Hematopoietic multipotent progenitor cell treated with erythropoietin and hydrocortisone succinate and interleukin-3 and kit ligand, for 6 days (in vitro differentiated cells): ENCODE results near the gene TAC3.
"Not testable (repeated sequence)": the region's sequence is repeated elsewhere in the genome, so short reads cannot be mapped to it uniquely, and the experiment has no call there.

Source experiments
- DNase-seq: peaks from one replicate; pipeline ENCODE4 v3.0.0-alpha.2; 2015

The TAC3 gene

DNA sequence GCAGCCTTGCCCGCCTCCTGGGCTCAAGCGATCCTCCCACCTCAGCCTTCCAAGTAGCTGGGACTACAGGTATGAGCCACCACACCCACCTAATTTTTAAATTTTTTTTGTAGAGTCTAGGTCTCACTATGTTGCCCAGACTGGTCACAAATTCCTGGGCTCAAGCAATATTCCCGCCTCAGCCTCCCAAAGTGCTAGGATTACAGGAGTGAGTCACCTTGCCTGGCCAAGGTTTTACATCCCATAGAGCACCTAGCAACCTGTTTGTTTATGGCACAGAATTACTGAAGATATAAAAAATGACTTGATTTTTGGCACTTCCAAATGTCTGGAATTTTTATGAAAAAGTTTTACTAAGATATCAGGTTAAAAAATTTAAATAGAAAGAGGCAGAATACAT lies 17.1 kb upstream of the TAC3 start:
- DNase-seq, result no peak

DNA sequence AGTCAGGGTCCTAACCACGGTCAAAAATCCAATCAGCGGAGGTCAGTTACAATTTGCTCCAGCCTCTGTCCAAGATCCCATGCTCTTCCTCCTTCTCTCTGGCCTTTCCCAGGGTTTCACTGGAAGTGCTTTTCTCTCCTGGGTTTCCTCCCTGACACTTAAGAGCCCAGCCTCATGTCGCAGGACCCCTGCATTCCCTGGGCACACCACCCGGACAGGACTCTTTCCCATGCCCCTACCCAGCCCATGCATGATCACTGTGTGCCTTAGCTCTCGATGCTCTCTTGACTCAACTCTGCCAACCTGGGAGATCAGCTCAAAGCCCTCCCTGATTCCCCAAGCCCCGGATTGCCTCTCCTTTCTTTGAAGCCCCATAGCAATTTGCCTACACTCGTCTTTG lies 15.5 kb upstream of the TAC3 start:
- DNase-seq, result no peak

DNA sequence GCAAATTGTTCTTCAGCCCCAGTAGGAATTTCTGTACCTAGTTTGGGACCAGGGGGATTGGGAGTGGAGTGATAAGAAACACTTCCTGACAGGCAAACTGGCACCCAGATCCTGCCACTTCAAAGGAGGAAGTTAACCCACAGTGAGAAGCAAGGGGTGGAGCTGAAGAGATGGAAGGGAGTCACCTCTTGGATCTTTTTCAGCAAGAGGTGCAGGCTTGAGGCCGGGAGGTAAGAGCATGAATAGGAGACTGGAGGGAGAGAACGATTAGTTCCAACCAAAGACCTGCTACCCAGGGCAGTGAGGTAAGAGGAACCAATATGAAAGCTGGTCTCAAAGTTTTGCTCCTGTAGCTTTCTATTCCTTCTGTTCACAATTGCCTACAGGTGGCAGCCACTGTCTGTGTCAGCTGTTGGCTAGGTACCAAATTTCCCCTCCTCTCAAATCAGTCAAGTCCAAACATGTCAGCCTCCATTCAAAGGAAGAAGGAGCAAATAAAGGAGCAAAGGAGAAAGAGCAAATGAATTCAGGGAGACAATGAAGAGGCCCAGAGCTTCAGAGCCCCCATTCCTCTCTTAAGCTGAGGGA lies 14.9 kb upstream of the TAC3 start:
- DNase-seq, result peak; percentile 73

DNA sequence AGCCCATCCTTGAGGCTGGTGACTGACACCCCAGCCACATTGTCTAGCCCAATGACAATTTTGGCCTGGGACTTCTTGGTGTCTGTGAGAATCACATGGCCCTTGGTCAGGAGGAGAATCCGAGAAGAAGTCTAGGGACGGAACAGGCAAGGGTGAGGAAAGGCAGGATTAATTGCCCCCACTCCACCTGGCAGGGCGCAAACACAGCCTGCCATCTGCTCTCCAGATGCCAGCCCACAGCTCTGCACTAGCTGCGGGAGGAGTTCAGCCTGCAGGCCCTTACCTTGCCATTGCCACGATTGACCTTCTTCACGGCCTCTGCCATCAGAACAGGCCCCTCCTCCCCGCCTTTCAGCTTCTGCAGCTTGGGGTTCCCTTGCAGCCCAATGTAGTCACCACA lies 13.1 kb upstream of the TAC3 start:
- DNase-seq, result no peak

DNA sequence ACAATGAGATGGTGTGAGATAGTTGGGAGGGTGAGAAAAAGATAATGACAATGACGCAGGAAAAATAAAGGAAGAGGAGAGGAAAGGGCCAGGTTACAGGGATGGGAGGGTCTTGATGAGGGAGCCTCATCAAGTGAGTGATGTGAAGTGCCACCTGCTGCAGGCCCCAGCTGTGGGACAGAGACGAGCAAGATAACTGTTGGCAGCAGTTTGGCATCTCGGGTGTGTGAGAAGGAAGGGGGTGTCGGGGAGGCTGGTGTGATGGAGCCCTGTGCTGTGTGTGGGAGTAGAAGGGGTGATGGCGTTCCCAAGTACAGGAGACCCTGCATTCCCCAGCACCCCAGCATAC lies 11.4 kb upstream of the TAC3 start:
- peak; percentile 69 for DNase-seq

DNA sequence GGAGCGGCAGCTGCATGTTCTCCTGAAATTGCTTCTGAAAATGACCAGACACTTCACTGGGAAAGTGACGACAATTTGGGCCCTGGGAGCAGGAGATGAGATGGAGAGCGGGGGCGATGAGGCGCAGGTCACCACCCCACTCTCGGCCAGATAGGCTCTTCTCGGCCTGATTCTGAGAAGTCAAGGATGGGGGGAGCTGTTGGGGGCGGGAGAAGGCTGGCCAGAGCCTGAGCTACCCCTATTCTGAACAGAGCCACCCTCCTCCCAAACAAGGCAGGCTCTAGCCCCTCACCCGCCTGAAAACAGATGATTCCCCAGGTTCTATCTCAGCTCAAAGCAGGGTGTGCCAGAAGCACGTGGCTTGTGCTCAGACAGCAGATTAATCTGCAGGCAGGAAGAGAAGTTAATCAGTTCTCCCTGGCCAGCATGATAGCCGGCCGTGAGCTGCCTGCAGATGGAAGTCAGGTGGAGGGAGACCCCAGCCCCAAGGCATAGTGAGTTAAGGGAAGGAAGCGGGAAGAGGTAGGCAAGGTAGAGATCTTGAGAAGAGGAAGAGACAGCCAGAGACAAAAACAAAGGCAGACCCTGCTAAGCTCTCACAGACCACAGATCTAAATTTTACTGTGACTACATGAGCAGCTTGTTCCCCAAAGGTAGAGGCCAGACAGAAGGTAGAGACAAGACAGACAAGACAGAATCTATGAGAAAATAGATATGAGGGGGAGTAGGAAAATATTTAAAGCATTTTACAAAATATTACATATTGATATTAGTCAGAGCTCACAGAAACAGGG lies 10.9 kb upstream of the TAC3 start:
- DNase-seq, result peak; percentile 71

DNA sequence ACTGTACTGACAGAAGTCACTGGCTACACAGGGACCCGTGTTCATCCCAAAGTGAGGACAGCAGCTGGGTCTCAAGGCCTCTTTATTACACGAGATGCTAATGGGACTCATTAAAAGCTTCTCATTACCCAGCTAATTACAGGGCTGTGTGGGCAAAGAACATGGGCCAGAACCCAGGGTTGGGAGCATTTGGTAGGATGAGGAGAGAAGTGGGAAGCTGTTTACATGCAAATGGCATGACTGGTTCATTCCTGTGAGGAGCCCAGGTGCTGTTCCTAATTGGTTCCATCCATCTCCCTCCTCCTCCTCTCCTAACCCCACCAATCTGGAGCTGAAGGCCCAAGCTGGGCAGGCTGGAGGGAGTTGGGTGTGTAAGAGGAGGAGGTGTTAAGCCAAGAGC lies 8.9 kb upstream of the TAC3 start:
- no peak for DNase-seq

DNA sequence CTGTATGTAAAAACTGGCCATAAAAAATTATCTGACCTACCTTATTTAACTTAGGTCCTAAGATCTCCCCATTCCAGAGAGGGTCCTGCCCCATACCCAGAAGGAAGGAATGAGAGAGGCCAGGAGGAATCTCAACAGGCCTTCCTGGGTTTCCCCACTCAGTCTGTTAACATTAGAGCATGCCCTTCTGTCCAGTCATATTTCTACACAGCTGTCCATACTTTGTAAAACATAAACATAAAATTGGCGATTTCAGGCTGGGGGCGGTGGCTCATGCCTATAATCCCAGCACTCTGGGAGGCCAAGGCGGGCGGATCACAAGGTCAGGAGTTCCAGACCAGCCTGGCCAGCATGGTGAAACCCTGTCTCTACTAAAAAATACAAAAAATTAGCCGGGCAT lies 6.0 kb upstream of the TAC3 start:
- not testable (repeated sequence) for DNase-seq

DNA sequence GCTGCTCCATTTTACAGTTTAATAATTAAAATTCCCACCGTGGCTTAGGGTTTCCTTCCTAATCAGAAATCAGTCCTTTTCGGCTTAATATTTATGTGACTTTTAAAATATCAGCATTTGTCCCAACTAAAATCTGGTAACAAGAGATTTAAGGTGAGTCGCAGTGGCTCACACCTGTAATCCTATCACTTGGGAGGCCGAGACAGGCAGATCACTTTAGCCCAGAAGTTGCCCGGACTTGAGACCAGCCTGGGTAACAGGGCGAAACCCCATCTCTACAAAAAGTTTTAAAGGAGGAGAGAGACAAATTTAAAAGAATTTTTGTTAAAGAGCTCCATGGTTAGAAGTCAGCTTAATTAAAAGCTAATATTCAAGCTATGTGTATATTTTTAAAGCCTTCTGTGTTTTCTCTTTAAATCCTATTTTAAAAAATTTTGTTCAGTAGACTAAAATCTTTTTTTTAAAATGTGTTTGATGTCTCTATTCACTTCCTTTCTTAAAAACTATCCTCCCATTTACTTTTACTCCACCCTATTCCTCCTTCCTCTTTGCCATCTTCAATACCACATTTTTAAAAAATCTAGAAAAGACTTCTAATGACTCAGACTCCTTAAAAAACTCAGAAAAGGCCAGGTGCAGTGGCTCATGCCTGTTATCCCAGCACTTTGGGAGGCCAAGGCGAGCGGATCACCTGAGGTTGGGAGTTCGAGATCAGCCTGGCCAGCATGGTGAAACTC lies 3.8 kb upstream of the TAC3 start:
- no peak for DNase-seq

DNA sequence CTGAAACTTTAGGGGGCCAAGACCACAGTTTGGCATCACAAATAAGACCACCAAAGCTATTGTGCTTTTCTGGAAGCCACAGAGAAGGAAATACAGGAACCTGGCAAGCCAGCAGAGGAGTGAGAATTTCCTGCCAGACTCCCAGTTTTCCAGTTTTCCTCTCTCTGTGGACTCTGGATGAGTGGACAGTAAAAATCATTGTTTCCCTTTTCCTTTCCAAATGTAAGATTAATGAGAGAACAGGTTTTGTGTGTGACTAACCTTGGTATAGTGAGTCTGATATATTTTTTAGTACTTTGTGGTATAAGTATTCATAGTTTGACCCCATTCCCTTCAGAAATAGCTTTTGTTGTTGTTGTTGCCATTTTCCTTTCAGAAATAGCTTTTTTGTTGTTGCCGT lies 2.6 kb upstream of the TAC3 start:
- DNase-seq, result no peak

DNA sequence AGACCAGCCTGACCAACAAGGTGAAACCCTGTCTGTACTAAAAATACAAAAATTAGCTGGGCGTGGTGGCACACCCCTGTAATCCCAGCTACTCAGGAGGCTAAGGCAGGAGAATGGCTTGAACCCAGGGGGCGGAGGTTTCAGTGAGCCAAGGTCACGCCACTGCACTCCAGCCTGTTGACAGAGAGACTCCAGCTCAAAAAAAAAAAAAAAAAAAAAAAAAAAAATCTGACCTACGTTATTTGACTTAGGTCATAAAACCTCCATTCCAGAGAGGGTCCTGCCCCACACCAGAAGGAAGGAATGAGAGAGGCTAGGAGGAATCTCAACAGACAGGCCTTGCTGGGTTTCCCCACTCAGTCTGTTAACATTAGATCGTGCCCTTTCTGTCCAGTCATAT lies 2.0 kb upstream of the TAC3 start:
- DNase-seq, result not testable (repeated sequence)

DNA sequence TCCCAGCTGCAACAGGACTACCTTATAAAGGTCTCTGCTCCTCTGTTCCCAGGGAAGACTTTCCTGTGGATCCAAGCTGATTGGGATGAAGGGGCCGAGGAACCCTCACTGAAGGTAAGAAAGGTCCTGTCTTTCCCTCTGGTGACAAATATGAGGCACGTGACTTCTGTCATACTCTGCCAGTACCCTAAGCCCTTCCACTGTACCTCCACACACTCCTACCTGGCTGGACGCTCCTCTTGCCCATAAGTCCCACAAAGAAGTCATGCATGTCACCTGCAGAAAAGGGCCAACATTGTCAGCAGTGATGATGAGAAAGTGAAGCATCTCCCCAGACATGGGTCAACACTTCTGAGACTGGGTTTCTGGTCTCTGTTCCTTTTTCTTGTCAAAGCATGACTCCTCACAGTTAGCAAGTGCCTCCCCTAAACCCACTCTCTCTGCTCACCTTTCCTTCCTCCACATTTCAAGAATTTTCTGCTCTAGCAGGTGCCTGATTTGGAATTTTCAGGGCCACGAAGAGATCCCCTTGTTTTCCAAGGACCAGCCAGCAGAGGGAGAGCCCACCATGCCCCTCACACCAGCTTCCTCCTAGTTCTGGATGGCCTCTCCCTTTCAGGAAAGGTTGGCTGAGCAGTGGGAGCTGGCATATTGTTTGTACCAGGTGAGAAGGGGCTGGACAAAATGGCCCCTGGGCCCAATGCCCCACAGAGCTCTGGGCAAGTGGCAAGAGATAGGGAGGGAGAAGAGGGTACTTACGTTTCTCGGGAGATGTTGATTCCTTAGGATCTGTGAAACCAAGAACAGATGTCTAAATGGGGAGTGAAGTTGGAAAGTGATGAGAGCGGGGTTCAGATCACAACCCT lies 3.5 kb downstream of the TAC3 start:
- no peak for DNase-seq

DNA sequence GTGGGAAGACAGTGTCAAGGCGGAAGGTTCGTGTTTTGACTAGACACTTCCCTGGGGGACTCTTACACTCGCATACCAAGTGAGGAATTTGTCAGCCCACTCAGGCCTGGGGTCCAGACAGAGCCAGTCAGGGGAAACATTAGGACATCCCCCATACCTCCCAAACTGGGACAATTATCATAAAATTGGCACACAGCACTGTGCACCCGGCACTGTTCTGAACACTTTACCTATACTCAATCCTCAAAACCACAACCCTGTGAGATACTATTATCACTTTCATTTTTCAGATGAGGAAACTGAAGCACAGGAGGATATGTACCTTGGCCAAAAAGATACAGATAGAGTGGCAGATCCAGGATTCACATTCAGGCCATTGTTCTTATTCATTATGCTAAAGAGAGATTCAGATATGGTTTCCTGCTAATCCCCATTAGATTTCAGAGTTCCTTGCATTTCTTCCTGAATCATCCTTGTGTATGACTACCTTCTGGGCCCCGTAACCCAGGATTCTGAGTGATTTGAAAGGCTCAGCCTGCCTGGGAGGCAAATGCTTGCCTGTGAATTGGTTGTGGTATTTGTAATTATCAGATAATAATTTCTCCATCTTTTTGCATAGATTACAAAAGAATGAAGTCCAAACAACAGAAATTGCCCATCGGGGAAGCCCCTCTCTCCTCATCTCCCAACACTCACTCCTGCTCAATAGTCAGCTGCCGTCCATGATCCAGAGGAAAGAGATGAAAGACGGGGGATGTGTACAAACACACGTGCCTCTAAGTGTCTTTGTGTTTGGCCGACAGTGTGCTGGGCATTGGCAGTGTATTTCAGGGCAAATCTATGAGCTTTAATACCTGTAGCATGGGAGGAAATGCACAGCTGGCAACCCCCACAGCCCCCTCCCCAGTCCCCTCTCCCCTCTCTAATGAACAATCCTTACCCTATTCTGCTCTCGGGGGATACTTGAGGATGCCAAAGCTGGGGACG lies 4.6 kb downstream of the TAC3 start:
- no peak for DNase-seq

DNA sequence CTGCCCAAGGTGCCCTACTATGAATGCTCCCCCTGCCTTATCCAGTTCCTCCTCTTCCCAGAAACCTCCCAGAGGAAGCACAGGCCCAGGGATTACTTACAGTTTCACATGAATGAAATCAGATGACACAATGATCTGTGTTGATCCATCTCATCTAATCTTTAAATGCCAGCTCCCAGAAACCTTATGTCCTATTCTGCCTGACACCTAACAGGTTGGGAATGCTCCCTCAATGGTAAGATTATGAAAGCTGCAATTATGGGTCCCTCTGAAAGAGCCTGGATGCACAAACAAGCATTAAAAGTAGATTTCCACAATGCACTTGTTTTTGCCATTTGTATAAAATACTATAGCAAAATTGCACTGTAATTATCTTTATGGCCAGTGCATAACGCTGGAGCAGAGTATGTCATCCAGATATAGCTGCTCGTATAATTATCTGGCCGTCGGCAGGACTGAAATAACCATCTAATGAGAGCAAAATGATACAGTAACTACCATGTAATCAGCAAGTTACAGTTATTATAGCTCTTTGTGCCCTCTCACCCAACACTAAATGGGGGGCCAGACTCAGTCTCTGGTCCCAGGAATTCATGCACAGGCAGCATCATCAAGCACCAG lies 5.6 kb downstream of the TAC3 start:
- DNase-seq, result no peak

DNA sequence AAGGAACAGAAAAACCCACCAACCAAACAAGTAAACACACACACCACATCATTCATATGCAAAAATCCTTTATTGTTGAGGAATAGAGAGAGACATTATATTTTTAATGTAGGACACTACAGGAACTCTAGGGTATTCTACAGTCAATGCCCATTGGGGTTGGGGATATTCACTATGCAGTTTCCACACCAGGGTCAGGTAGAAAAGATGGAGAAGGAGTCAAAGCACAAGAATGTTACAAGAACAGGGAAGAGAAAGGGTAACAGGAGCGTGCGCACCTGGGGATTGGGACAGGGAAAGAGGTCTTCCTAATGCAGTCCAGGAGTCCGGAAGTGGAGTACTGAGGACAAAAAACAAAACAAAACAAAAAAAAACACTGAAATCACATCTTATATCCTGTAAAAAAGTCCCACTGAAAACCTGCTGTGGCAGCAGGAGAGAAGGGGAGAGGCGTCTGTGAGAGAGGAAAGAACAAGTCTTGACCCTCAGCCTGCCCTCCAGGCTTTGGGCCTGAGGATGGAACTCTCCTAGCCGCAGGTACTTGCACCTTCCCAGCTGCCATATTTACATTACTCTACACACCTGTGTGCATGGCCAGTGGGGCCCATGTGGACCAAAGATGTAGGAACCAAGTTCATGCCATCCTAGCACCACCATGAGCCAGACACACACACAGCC lies 6.2 kb downstream of the TAC3 start:
- DNase-seq, result no peak

DNA sequence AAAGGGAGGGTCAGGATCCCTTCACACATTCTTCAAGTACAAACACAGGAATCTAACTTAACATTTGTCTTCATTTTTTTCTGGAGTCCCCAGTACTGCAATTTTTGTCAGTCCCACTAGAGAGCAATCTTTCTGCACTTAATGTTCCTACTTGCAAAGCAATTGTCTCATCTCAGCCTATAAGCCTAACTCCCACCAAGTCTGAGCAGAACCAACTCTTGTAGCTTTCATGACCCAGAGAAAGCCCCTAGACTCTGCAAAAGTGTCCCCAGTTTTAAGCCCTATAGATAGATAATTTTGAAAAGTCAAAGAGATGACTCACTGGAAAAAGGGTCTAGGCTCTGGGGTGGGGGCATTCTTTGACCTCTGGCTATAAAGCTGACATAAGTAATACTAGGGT lies 8.2 kb downstream of the TAC3 start:
- DNase-seq, result peak; percentile 92

DNA sequence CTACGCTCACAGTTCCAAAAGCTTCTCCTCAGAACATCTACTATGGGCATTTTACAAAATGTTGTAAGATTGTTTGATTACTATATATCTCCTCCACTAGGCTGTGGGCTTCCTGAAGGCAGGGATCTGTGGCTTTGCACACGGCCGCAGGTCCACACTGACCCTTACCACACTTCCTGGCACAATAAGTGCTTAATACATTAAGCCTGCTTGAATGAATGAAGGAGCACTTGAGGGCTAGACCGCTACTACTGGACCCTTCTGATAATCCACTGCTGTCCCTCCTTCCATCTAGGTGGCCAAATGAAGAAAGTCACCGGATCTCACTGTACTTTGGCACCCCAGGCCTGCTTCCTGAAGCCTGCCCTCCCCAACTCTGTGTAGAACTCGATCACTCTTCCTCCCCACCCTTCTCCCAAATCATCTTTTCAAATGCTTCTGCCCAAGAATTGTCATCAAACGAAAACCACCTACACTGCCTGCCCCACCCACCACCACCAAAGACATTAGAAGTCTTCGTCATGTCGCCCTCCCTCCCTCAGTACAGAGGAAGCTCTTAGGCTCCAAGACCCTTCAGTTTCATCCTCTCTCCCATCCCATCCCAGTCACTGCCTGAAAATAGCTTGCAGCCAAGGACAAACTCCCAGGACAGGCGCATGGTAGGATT lies 9.4 kb downstream of the TAC3 start:
- peak; percentile 56 for DNase-seq

DNA sequence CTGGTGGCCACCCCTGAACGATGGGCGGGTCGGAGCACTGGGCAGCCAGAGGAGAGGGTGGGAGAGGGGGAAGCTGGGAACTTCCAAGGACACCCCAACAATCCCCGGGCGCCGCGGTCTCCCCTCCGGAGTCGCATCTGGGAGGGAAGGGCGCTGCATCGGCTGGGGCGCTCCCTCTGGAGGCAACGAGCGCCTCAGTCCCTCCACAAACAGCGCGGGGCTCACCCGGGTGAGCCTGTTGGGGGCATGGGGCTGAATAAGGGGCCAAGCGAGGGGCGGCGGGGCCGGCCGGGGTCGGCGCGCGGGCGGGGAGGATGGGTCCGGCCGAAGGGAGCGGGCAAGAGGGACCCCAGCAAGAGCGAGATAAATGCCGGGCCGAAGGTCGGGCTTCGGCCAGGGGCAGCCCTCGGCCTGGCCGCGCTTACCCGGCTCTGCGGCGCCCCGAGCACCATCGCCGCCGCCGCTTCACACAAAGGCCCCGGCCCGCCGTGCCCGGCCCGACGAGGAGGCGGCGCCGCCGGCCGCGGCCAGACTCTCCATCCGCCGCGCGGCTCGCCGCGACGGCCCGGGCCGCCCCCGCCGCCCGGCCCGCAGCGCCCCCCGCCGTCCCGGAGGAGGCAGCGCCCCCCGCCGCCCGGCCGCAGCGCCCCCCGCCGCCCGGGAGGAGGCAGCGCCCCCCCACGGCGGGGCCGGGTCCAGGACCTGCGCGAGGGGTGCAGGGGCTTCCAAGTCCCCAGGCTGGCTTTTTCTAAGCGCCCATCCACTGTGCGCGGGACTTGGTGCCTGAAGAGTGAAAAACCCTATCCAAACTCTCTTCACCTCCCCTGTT lies 10.1 kb downstream of the TAC3 start, which contains the start of gene ZBTB39:
Gene ZBTB39, minus strand, starts transcription at position 567 of the 829 bp plus-strand sequence. CDS start 1,629 bp downstream, outside the sequence.
- peak; percentile 73 for DNase-seq

DNA sequence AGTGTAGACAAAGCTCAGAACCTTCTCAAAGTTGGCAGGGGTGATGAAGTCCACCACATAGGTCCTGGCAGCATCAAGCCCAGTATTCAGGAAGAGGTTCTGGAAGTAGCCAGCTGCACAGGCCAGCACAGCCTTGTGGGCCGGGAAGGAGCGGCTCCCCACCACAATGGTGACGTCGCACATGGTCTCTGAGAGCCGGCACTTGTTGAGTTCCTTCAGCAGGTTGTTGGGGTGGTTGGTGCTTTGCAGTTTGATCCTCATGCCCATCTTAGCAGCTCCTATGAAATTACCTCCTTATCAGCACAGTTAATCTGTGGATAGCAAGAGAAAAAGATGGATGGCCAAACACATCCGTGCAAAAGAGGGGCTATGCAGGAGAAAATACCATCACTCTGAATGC lies 11.7 kb downstream of the TAC3 start:
- DNase-seq, result no peak
